ENCODE measurements around the gene TLDC2. TPM values are rescaled to one million over a fixed set of nuclear protein-coding genes. Genes with fewer than 3 reads are reported as not detected.
"Not testable (repeated sequence)": the region's sequence is repeated elsewhere in the genome, so short reads cannot be mapped to it uniquely, and the experiment has no call there.

The TLDC2 gene
- polyA plus RNA-seq, result under 1 TPM in 2 of 3 donors, not detected in 1; 0.10 to 0.26 TPM

GRCh38 chr20:36875702-36876472 is at the start of gene TLDC2:
Gene TLDC2 (plus strand): TSS chr20:36876138. CDS start chr20:36876175, 37 bp downstream.
- no peak within 1 kb of the TSS for H3K27ac ChIP-seq (ENCODE audit: low read depth, low read length)
- WGBS, 3 donors, result 69 to 82% (median 81%) methylated on average over 14 of the region's 14 CpGs

- WGBS, 3 donors, result 93 to 97% (median 95%) methylated on average over 7 of the region's 7 CpGs
- no peak overlapping the region for H3K27ac ChIP-seq (ENCODE audit: low read depth, low read length)
Measured at GRCh38 chr20:36826554-36827244, 49.2 kb upstream of the TLDC2 start.

- WGBS, 3 donors, result 77 to 81% (median 79%) methylated on average over 11 of the region's 11 CpGs
- no peak overlapping the region for H3K27ac ChIP-seq (ENCODE audit: low read depth, low read length)
Measured at GRCh38 chr20:36827541-36828279, 48.2 kb upstream of the TLDC2 start.

- peak overlapping the region; percentile 7 for H3K27ac ChIP-seq (ENCODE audit: low read depth, low read length)
- 46 to 74% (median 52%) methylated on average over 10 to 11 of the region's 11 CpGs for WGBS, 3 donors
Measured at GRCh38 chr20:36830791-36831691, 44.9 kb upstream of the TLDC2 start.

- H3K27ac ChIP-seq (ENCODE audit: low read depth, low read length), result peak overlapping the region; percentile 2
- 51 to 69% (median 61%) methylated on average over 7 of the region's 7 CpGs for WGBS, 3 donors
Measured at GRCh38 chr20:36832791-36833190, 43.1 kb upstream of the TLDC2 start.

- no peak overlapping the region for H3K27ac ChIP-seq (ENCODE audit: low read depth, low read length)
- 63 to 83% (median 78%) methylated on average over 19 of the region's 19 CpGs for WGBS, 3 donors
Measured at GRCh38 chr20:36833275-36834020, 42.5 kb upstream of the TLDC2 start.

- peak overlapping the region; percentile 13 for H3K27ac ChIP-seq (ENCODE audit: low read depth, low read length)
- 45 to 74% (median 71%) methylated on average over 5 of the region's 5 CpGs for WGBS, 3 donors
Measured at GRCh38 chr20:36835025-36835424, 40.9 kb upstream of the TLDC2 start.

- H3K27ac ChIP-seq (ENCODE audit: low read depth, low read length), result peak overlapping the region; percentile 13
- 5 to 6% (median 5%) methylated on average over 21 to 28 of the region's 28 CpGs for WGBS, 3 donors
Measured at GRCh38 chr20:36835453-36836198, 40.3 kb upstream of the TLDC2 start.

GRCh38 chr20:36836591-36837269 is 39.2 kb upstream of the TLDC2 start:
- WGBS, 3 donors, result 76 to 87% (median 77%) methylated on average over 9 of the region's 9 CpGs

GRCh38 chr20:36838376-36838775 is 37.6 kb upstream of the TLDC2 start:
- 90 to 100% (median 94%) methylated on average over 3 of the region's 3 CpGs for WGBS, 3 donors
- H3K27ac ChIP-seq (ENCODE audit: low read depth, low read length), result not testable (repeated sequence)

More at GRCh38 chr20:36836591-36837269, 39.2 kb upstream of the TLDC2 start:
- no peak overlapping the region for H3K27ac ChIP-seq (ENCODE audit: low read depth, low read length)

GRCh38 chr20:36839150-36839549 is 36.8 kb upstream of the TLDC2 start:
- WGBS, 3 donors, result 95 to 98% (median 96%) methylated on average over 23 of the region's 23 CpGs
- H3K27ac ChIP-seq (ENCODE audit: low read depth, low read length), result no peak overlapping the region

GRCh38 chr20:36841030-36841429 is 34.9 kb upstream of the TLDC2 start:
- WGBS, 3 donors, result 92 to 97% (median 97%) methylated on average over 9 of the region's 9 CpGs
- not testable (repeated sequence) for H3K27ac ChIP-seq (ENCODE audit: low read depth, low read length)

GRCh38 chr20:36845288-36845971 is 30.5 kb upstream of the TLDC2 start:
- H3K27ac ChIP-seq (ENCODE audit: low read depth, low read length), result no peak overlapping the region
- 77 to 87% (median 83%) methylated on average over 10 of the region's 10 CpGs for WGBS, 3 donors

- WGBS, 3 donors, result 72 to 76% (median 75%) methylated on average over 18 of the region's 18 CpGs
- H3K27ac ChIP-seq (ENCODE audit: low read depth, low read length), result no peak overlapping the region
Measured at GRCh38 chr20:36847009-36847709, 28.8 kb upstream of the TLDC2 start.

GRCh38 chr20:36847710-36848040 is 28.3 kb upstream of the TLDC2 start:
- 55 to 79% (median 67%) methylated on average over 1 of the region's 1 CpG for WGBS, 3 donors
- H3K27ac ChIP-seq (ENCODE audit: low read depth, low read length), result peak overlapping the region; percentile 1

Data from adipose tissue (tissue), 3 donors.